ENCODE data around the gene KPRP.

Gene KPRP

DNA sequence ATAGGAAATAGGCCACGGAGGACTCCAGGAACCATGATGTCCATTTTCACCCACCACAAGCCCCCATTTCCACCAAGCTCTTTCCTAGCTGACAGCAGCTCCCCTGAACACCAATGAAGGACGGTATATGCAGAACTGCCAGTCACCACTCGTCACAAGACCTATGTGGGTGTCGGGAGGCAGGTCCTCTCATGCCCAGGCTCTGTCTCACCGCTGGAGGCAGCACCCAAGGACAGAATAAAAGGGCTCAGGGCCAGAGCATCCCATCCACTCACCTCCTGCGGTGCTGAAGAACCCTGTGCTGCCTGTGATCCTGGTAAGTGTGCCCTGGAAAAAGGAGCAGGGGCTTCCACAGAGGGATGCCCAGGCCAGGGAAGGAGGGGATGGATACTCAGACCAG, 17.1 kb downstream of the KPRP start, which contains the start of gene LCE1F:
LCE1F (plus strand) TSS at position 266 of the 400 bp plus-strand sequence. CDS start 1,232 bp downstream, outside the sequence.
- FAIRE-seq, result no peak

DNA sequence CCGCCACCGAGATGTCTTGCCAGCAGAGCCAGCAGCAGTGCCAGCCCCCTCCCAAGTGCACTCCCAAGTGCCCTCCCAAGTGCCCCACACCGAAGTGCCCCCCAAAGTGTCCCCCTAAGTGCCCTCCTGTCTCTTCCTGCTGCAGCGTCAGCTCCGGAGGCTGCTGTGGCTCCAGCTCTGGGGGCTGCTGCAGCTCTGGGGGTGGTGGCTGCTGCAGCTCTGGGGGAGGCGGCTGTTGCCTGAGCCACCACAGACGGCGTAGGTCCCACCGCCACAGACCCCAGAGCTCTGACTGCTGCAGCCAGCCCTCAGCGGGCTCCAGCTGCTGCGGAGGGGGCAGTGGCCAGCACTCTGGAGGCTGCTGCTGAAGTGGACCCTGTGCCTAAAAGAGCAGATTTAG, 18.5 kb downstream of the KPRP start:
- no peak for FAIRE-seq

DNA sequence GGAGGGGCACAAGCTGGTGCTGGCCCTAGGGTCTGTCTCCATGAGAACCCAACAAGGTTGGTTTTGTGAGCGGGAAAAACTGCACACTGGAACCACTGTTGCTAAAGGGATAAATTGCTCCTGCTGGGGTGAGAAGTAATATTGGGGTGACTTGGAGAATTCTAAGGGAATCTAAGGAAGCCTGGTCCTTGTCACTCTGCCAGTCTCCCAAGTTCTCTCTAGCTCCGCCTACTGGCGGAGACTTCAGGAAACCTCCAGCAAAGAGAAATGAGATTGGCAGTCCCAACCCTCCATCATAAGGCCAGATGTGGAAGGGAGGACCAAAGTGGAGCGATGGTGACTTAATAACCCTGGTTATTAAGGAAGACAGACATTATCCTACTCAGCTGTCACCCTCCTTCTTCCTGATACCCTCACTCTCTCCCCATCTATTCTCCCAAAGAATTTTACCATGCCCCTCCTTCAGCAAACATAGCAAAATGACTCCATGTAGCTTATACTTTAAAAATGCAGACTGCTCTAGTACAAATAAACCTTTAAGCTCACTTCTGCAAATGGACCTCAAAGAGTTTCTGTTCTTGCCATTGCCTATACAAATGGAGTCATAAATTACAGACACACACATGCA, 19.8 kb downstream of the KPRP start:
- no peak for FAIRE-seq

DNA sequence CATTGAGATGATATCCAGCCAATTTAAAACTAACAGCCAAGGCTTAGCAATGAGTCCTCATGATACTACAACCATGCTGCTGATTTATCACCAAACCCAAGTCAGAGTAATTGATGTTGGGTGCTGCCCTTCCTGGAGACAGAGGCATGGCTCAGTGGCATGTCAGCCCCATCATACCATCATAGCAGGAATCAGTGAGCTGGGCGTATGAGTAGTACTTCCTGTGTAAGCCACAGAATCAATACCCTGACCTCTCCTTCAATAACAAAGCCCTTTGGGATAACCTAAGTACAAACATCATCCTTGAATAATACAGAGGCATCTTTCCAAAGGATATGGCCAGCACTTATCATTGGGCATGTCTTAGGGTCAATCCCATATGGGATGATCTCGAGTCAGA, 25.3 kb downstream of the KPRP start:
- no peak for FAIRE-seq

DNA sequence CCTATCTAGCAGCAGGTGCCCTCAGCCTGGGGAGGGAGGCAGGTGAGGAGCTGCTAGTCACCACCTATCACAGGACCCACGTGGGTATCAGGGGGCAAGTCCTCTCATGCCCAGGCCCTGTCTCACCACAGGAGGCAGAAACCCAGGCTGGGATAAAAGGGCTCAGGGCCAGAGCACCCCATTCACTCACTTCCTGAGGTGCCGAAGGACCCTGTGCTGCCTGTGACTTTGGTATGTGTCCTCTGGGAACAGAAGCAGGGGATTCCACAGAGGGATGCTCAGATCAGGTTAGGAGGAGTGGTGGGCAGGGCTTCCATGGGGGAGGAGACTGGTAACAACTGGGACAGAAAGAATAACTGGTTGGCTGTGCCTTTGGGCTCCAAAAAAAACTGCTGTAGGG, 28.3 kb downstream of the KPRP start, which contains the start of gene LCE1E:
LCE1E (plus strand) TSS at position 181 of the 400 bp plus-strand sequence. CDS start 1,043 bp downstream, outside the sequence.
- FAIRE-seq, result no peak

DNA sequence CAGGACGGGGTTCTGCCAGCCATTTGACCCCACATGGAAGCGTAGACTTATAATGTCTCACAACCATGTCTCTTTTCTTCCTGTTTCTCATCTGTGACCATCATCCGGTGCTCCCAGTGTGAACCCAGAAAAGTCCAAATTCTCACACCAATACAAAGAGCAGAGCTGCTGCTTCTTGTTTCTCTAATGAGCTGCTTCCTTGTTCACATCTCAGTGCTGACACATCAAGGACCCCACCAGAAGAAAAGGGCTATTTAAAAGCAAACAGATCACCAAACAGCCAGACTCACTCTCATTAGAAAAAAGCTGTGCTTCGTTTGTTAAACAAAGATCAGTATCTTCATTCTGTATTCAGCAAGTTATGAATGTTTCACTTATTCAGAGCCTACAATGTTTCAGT, 37.9 kb downstream of the KPRP start:
- no peak for FAIRE-seq

DNA sequence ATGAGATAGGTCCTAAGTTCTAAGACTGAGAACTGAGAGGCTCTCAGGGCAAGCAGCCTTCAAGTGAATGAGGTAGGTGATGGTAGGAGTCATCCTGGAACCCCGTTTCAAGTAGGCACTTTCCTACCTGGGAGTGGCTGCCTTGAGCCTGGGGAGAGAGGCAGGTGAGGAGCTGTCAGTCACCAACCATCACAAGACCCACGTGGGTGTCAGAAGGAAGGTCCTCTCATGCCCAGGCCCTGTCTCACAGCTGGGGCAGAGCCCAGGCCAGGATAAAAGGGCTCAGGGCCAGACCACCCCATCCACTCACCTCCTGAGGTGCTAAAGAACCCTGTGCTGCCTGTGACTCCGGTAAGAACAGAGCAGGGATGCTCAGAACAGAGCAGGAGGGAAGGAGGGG, 38.6 kb downstream of the KPRP start, which contains the start of gene LCE1D:
LCE1D (plus strand) TSS at position 301 of the 400 bp plus-strand sequence. CDS start 1,074 bp downstream, outside the sequence.
- no peak for FAIRE-seq

DNA sequence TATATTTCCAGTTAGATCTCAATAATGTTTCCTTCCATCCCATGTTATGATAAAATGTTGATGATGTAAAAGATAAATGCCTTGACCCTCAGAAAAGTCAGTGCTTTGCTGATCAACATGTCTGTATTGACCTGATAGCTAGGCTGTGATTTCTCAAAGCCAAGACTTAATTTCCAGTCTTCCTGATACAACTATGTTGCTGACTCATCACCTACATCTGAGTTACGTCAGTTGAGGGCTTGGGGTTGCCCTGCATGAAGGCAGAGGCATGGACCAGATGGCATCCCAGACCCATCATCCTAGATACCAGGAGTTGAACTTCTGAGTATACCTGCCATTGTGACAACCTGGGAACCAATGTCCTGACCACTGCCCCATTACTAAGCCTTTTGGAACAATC, 43.5 kb downstream of the KPRP start:
- FAIRE-seq, result no peak

DNA sequence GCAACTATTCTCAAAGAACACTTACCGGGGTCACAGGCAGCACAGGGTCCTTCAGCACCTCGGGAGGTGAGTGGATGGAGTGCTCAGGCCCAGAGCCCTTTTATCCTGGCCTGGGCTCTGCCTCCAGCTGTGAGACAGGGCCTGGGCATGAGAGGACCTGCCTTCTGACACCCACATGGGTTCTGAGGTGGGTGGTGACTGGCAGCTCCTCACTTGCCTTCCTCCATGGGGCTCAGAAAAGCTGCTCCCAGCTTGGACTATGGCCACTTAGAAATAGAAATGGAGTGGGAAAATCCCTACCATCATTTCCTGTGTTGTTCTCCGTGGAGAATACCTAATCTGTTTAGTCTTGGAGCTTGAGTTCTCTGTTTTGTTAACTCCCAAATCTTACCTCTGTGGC, 48.8 kb downstream of the KPRP start, which contains the start of gene LCE1C:
LCE1C (minus strand) TSS at position 76 of the 400 bp plus-strand sequence. CDS start 1,173 bp downstream, outside the sequence.
- no peak for FAIRE-seq

DNA sequence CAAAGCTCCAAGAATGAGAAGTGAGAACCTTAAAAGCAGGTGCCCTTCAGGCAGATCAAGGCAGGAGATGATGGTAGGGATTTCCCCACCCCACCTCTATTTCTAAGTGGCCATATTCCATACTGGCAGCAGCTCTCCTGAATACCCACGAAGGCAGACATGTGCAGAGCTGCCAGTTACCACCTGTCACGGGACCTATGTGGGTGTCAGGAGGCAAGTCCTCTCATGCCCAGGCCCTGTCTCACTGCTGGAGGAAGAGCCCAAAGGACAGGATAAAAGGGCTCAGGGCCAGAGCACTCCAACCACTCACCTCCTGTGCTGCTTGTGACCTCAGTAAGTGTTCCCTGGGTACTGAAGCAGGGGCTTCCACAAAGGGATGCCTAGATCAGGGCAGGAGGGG, 53.2 kb downstream of the KPRP start:
- no peak for FAIRE-seq

Data from TTC549 (cell line).